Measurements from ENCODE around the gene BBS2. TPM values are rescaled to one million over a fixed set of nuclear protein-coding genes. Genes with fewer than 3 reads are reported as not detected.

Gene BBS2
- total RNA-seq, 1 experiment from 2014 or later: 56.3 TPM

DNA sequence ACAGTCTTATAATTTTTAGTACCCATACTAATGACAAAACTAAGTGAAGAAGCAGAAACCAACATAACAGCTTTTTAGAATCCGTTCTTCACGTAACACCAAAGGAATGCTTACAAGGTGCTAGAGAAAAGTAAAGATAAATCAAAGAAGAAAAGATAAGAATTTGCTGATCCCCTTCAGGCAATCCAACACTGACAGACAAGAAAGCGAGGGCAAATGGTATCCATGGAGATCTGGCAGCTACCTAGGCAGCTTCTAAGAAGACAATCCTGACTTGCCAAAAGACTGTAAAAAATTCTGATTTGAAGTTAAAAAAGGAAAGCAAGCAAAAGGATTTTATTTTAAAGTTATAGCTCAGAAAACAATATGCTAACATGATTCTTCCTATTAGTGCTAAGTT, 14.6 kb downstream of the BBS2 start:
- H3K79me2 ChIP-seq (ENCODE audit: low read depth): no peaks in the 10 kb centered on the region
- BruUV-seq (replicated peaks): no TSS peak
- DNase-seq: no peak
- no peaks in the 10 kb centered on the region for H3F3A ChIP-seq (ENCODE audit: insufficient read depth, low read depth)
- ChIA-PET POLR2A (ENCODE audit: unreplicated experiment) (interaction anchor here (0.6 kb wide), 1 partner anchor 152 kb away, joined by 4 read pairs; the partner anchor contains the start of gene MT1F), CTCF (no interaction called here)
- H3K4me1 ChIP-seq (replicated peaks; ENCODE audit: insufficient read depth): no peaks in the 10 kb centered on the region
- TF ChIP-seq EZH2 (IDR thresholded peaks at IDR 0.05; ENCODE audit: low read depth): no peak
- no peaks in the 10 kb centered on the region for H3K9me3 ChIP-seq (ENCODE audit: insufficient read depth, low read depth)
- H2AFZ ChIP-seq: no peak overlapping the region
- H3K9me2 ChIP-seq (ENCODE audit: insufficient read depth): no peaks in the 10 kb centered on the region
- intact Hi-C loops (cut with micrococcal nuclease; ENCODE audit: unreplicated experiment): no loop called here
- H3K4me2 ChIP-seq: no peak overlapping the region
- H3K36me3 ChIP-seq (ENCODE audit: low read depth): 0 out of 2 replicates have a peak, but pooled peaks cover 5% of the 10 kb centered on the region
- H3K4me3 ChIP-seq: no peak overlapping the region
- H3K27ac ChIP-seq: no peak overlapping the region
- no peaks in the 10 kb centered on the region for H3K27me3 ChIP-seq (ENCODE audit: insufficient read depth, low read depth)
- H4K20me1 ChIP-seq (ENCODE audit: insufficient read depth): no peaks in the 10 kb centered on the region; the same call in 1 of the 2 replicates

- Histone ChIP-seq H3K9me2 (ENCODE audit: insufficient read depth) (no peaks in the 10 kb centered on the region; the same call in 1 of the 2 replicates), H3F3A (ENCODE audit: insufficient read depth, low read depth) (no peaks in the 10 kb centered on the region), H3K27me3 (ENCODE audit: insufficient read depth, low read depth) (no peaks in the 10 kb centered on the region), H2AFZ (no peak overlapping the region), H3K4me2 (no peak overlapping the region), H3K79me2 (ENCODE audit: low read depth) (no peaks in the 10 kb centered on the region), H3K36me3 (ENCODE audit: low read depth) (peaks cover 30% of the 10 kb centered on the region), H3K27ac (no peak overlapping the region), H3K4me1 (replicated peaks; ENCODE audit: insufficient read depth) (no peaks in the 10 kb centered on the region), H3K9me3 (ENCODE audit: insufficient read depth, low read depth) (no peaks in the 10 kb centered on the region), H4K20me1 (ENCODE audit: insufficient read depth) (no peaks in the 10 kb centered on the region), H3K4me3 (no peak overlapping the region)
- CTCF ChIA-PET: interaction anchor here (0.7 kb wide), 1 partner anchor 114 kb away, joined by 4 read pairs; no protein-coding TSS in a partner anchor
- POLR2A ChIA-PET (ENCODE audit: unreplicated experiment): no interaction called here
- no TSS peak for BruUV-seq (replicated peaks)
- no peak for DNase-seq
- TF ChIP-seq CTCF (conservative IDR thresholded peaks at IDR 0.05) (no peak), EZH2 (IDR thresholded peaks at IDR 0.05; ENCODE audit: low read depth) (no peak)
- intact Hi-C loops (cut with micrococcal nuclease; ENCODE audit: unreplicated experiment): no loop called here
Measured at GRCh38 chr16:56493815-56494214, 26.0 kb downstream of the BBS2 start.

GRCh38 chr16:56493126-56493525, 26.7 kb downstream of the BBS2 start:
- Histone ChIP-seq H3K79me2 (ENCODE audit: low read depth) (no peaks in the 10 kb centered on the region), H3F3A (ENCODE audit: insufficient read depth, low read depth) (0 out of 2 replicates have a peak, but pooled peaks cover 4% of the 10 kb centered on the region), H3K4me3 (no peak overlapping the region), H3K9me2 (ENCODE audit: insufficient read depth) (no peaks in the 10 kb centered on the region; the same call in 1 of the 2 replicates), H3K4me1 (replicated peaks; ENCODE audit: insufficient read depth) (no peaks in the 10 kb centered on the region), H3K4me2 (no peak overlapping the region), H3K27ac (no peak overlapping the region), H4K20me1 (ENCODE audit: insufficient read depth) (no peaks in the 10 kb centered on the region), H2AFZ (no peak overlapping the region), H3K27me3 (ENCODE audit: insufficient read depth, low read depth) (no peaks in the 10 kb centered on the region), H3K9me3 (ENCODE audit: insufficient read depth, low read depth) (no peaks in the 10 kb centered on the region), H3K36me3 (ENCODE audit: low read depth) (peaks cover 24% of the 10 kb centered on the region)
- no TSS peak for BruUV-seq (replicated peaks)
- no peak for DNase-seq
- intact Hi-C loops (cut with micrococcal nuclease; ENCODE audit: unreplicated experiment): no loop called here
- TF ChIP-seq EZH2 (IDR thresholded peaks at IDR 0.05; ENCODE audit: low read depth) (no peak), CTCF (conservative IDR thresholded peaks at IDR 0.05) (no peak)
- ChIA-PET POLR2A (ENCODE audit: unreplicated experiment) (no interaction called here), CTCF (interaction anchor here (0.6 kb wide), 1 partner anchor 14 kb away, joined by 5 read pairs; no protein-coding TSS in a partner anchor)
